Fibroblast of skin of right quadriceps (primary cell): ENCODE data around the gene AGAP9.
"Not testable (repeated sequence)": the region's sequence is repeated elsewhere in the genome, so short reads cannot be mapped to it uniquely, and the experiment has no call there.

Experiments used
- DNase-seq: peaks from one replicate; pipeline ENCODE4 v3.0.0-alpha.2; 2013

The AGAP9 gene

GRCh38 chr10:47456079-47456785, 67.2 kb downstream of the AGAP9 start:
- no peak for DNase-seq

- not testable (repeated sequence) for DNase-seq
Observed at GRCh38 chr10:47455350-47456078, 67.9 kb downstream of the AGAP9 start.

- DNase-seq = no peak
Observed at GRCh38 chr10:47454780-47455058, 68.7 kb downstream of the AGAP9 start.

GRCh38 chr10:47454008-47454779, 69.2 kb downstream of the AGAP9 start:
- no peak for DNase-seq

GRCh38 chr10:47453141-47454007, 70.1 kb downstream of the AGAP9 start:
- no peak for DNase-seq

- no peak for DNase-seq
Observed at GRCh38 chr10:47452495-47453140, 70.8 kb downstream of the AGAP9 start.

- no peak for DNase-seq
Observed at GRCh38 chr10:47451998-47452494, 71.4 kb downstream of the AGAP9 start.
